ENCODE data around the gene CC2D2B.

The CC2D2B gene

DNA sequence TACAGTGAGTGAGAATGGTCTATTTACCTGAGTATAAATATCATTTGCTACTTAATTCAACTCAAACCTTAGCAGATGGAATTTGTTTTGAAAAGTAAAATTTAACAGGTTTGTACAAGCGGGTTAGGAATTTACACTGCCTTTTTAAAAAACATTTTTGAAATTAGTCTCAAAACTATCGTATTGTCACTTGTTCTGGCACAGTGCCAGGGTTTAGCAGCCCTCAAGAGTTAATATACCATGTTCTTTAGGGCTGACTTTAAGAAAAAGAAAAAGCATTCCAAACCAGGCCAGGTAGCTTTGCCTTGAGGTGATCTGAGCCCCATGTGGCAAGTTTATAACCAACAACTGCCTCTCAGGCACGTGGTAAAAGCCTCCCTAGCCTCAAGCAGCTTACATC, 153.5 kb downstream of the CC2D2B start:
- TF ChIP-seq, protein P1, sequence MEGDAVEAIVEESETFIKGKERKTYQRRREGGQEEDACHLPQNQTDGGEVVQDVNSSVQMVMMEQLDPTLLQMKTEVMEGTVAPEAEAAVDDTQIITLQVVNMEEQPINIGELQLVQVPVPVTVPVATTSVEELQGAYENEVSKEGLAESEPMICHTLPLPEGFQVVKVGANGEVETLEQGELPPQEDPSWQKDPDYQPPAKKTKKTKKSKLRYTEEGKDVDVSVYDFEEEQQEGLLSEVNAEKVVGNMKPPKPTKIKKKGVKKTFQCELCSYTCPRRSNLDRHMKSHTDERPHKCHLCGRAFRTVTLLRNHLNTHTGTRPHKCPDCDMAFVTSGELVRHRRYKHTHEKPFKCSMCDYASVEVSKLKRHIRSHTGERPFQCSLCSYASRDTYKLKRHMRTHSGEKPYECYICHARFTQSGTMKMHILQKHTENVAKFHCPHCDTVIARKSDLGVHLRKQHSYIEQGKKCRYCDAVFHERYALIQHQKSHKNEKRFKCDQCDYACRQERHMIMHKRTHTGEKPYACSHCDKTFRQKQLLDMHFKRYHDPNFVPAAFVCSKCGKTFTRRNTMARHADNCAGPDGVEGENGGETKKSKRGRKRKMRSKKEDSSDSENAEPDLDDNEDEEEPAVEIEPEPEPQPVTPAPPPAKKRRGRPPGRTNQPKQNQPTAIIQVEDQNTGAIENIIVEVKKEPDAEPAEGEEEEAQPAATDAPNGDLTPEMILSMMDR (conservative IDR thresholded peaks at IDR 0.05; ENCODE audit: low read depth, low read length): no peak
- no peak for DNase-seq (ENCODE audit: low read depth)
- no peak overlapping the region for H3K4me3 ChIP-seq (ENCODE audit: low read depth, low read length)

DNA sequence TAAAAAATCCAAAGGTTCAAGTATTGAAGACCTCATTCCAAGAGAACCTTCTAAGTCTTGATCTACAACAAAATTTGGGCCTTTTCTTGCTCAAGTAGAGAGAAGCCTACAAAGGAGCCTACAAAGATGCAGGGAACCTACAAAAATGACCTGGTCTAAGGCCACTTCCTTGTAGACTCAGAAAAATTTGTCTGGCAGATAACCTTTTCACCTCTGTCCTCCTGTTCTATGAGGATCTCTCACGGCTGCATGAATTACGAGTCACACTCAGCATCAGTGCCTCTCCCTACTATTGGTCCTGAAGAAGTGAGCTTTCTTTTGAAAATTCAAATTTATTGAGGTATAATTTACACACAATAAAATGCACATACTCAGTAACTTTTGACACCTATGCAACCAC, 164.9 kb downstream of the CC2D2B start:
- TF ChIP-seq, protein P1 (conservative IDR thresholded peaks at IDR 0.05; ENCODE audit: low read depth, low read length): no peak
- peak; percentile 10 for DNase-seq (ENCODE audit: low read depth)
- no peak overlapping the region for H3K4me3 ChIP-seq (ENCODE audit: low read depth, low read length)

DNA sequence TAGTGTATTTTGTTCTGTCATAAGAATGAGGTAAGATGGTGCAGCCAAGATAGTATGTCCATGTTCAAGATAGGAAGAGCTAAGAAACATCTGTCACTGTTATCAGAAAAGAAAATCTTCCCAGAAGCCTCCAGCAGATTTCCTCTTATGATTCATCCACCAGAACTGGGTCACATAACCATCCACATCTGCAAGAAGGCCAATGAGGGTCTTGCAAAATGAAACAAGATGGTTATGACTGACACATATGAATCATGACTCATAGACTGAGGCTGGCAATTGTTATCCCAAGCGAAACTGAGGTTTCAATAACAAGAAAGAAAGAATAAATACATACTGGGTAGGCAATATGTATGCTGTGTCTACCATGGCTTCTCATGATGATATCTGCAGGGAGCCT, 165.9 kb downstream of the CC2D2B start:
- peak; percentile 89 for DNase-seq (ENCODE audit: low read depth)
- no peak overlapping the region for H3K4me3 ChIP-seq (ENCODE audit: low read depth, low read length)
- TF ChIP-seq, protein P1 (conservative IDR thresholded peaks at IDR 0.05; ENCODE audit: low read depth, low read length): no peak

DNA sequence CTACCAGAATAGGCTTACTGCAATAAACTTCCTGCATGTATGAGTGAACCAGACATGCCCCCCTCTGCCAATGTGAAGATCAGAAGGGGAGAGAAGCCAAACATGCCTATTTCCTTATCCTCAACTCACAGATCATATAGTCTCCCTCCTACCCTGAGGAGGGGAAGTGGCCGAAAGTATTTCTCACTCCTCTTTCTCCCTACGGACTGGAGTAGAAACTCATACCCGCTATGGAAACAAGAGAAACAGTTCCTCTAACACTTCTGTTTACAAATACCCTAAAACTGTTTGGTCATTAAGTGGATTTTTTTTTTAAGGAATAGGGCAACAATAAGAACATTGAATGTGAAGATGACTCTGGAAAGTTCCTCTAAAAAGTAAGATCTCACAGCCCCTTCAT, 167.0 kb downstream of the CC2D2B start:
- TF ChIP-seq, protein P1 (conservative IDR thresholded peaks at IDR 0.05; ENCODE audit: low read depth, low read length): no peak
- DNase-seq (ENCODE audit: low read depth): no peak
- no peak overlapping the region for H3K4me3 ChIP-seq (ENCODE audit: low read depth, low read length)

DNA sequence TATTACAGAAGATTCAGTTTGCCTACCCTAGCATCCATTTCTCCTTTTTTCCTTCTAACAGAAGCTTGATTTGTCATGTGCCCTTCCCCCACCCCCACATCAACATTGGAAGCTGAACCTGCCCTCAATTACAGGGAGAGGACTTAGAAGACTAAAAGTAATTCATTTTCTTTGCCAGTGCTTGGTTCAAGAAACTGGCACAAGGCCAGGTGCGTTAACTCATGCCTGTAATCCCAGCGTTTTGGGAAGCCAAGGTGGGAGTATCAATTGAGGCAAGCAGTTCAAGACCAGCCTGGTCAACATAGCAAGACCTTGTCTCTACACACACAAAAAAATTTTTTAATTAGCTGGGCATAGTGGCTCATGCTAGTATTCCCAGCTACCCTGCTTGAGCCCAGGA, 168.2 kb downstream of the CC2D2B start:
- H3K4me3 ChIP-seq (ENCODE audit: low read depth, low read length): no peak overlapping the region
- TF ChIP-seq, protein P1 (conservative IDR thresholded peaks at IDR 0.05; ENCODE audit: low read depth, low read length): no peak
- DNase-seq (ENCODE audit: low read depth): no peak

DNA sequence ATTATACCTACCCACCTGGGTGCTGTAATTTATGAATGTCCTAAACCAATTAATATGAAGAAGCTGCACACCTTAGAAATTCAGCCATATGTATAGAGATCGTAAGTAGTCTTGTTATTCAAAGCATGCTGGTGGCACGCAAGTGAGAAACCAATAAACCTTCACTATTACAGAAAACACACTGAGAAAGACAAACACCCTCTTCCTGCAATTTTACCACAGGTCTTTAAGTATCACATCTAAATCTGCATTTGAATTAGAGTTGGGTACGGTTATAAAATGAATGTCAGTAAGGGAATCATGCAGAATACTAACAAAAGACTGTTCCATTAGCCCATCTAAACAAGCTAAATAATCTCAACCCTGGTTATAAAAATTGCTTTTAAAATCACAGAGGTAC, 169.4 kb downstream of the CC2D2B start:
- TF ChIP-seq, protein P1 (conservative IDR thresholded peaks at IDR 0.05; ENCODE audit: low read depth, low read length): no peak
- no peak for DNase-seq (ENCODE audit: low read depth)
- H3K4me3 ChIP-seq (ENCODE audit: low read depth, low read length): no peak overlapping the region

DNA sequence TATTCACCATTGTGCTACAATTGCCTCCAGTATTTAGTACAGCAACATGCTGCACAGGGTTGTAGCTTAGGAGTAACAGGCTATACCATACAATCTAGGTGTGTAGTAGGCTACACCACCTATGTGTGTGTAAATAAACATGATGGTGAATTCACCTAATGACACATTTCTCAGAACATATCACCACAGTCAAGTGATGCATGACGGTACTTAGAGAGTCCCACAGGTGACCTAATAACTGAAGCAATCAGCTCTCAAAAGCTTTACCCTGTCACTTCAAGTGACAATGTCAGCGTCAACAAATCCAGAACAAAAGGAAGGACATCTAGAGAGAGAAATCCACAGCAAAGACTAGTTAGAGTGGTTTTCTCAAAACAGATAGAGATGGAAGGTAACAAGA, 174.4 kb downstream of the CC2D2B start:
- no peak overlapping the region for H3K4me3 ChIP-seq (ENCODE audit: low read depth, low read length)
- no peak for DNase-seq (ENCODE audit: low read depth)
- TF ChIP-seq, protein P1 (conservative IDR thresholded peaks at IDR 0.05; ENCODE audit: low read depth, low read length): no peak
